ENCODE data around the gene CTDNEP1.

GRCh38 chr17:7219812-7220592 is 31.5 kb downstream of the CTDNEP1 start, which contains the start of the genes ACADVL and DLG4:
- no peak for TF ChIP-seq CTCF (IDR thresholded peaks at IDR 0.05; ENCODE audit: low read depth, low read length, poor library complexity, severe bottlenecking)
- TF ChIP-seq EZH2phosphoT487 (IDR thresholded peaks at IDR 0.05; ENCODE audit: borderline replicate concordance, low read length), result no peak
